Measurements from ENCODE around the gene AFF3.

GRCh38 chr2:99832926-99833325 is 309.5 kb downstream of the AFF3 start:
- TF ChIP-seq CTBP1 (IDR thresholded peaks at IDR 0.05; ENCODE audit: borderline replicate concordance), result no peak
- TF ChIP-seq BHLHE40 (IDR thresholded peaks at IDR 0.05; ENCODE audit: borderline replicate concordance), result no peak
- TF ChIP-seq FOXM1 (IDR thresholded peaks at IDR 0.05; ENCODE audit: borderline replicate concordance), result no peak
- TF ChIP-seq PKNOX1 (IDR thresholded peaks at IDR 0.05), result no peak
- TF ChIP-seq SUZ12 (IDR thresholded peaks at IDR 0.05), result no peak
- no peak for TF ChIP-seq L3MBTL2 (conservative IDR thresholded peaks at IDR 0.05)
- no peak for TF ChIP-seq ELF4 (IDR thresholded peaks at IDR 0.05)
- TF ChIP-seq HDGF (IDR thresholded peaks at IDR 0.05; ENCODE audit: borderline replicate concordance), result no peak
- TF ChIP-seq TARDBP (IDR thresholded peaks at IDR 0.05), result no peak
- no peak for TF ChIP-seq SP1 (IDR thresholded peaks at IDR 0.05)
- no peak for TF ChIP-seq FOXA1 (IDR thresholded peaks at IDR 0.05)
- no peak for TF ChIP-seq ARNT (IDR thresholded peaks at IDR 0.05)

Measured in HEK293T (cell line).